Measurements from ENCODE around the gene STRAP. TPM values are rescaled to one million over a fixed set of nuclear protein-coding genes. Genes with fewer than 3 reads are reported as not detected.
"Not testable (repeated sequence)": the region's sequence is repeated elsewhere in the genome, so short reads cannot be mapped to it uniquely, and the experiment has no call there.

STRAP gene
- total and polyA plus RNA-seq, 2 of the 8 experiments (the other 6 are each of a cell fraction or from before 2014, with no cell fraction given), result 107 to 251 TPM

DNA sequence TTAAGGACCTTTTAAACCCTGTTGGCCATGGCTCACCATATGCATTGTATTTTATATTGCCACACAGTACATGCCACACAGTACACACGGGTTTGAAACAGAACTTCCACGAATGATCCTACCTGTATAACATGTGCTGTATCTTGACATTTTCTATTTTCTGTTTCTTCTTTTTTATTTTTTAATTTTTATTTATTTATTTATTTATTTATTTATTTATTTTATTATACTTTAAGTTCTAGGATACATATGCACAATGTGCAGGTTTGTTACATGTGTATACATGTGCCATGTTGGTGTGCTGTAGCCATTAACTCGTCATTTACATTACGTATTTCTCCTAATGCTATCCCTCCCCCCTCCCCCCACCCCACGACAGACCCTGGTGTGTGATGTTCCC is 61.3 kb downstream of the STRAP start:
- H2AFZ ChIP-seq (ENCODE audit: low read length); H2BK15ac ChIP-seq (ENCODE audit: low read length); H2BK20ac ChIP-seq (ENCODE audit: low read length); H3K4ac ChIP-seq (replicated peaks; ENCODE audit: insufficient read length, low read depth, low read length); H3K23me2 ChIP-seq (ENCODE audit: low read depth, low read length); H3K18ac ChIP-seq (ENCODE audit: extremely low read depth, low read length); H3K9me3 ChIP-seq (ENCODE audit: insufficient read depth in 2 of 2, low read depth in 1 of 2, low read length in 1 of 2); H3K27ac ChIP-seq (ENCODE audit: low read depth, low read length); H2BK120ac ChIP-seq (replicated peaks; ENCODE audit: low read depth, low read length); H3K79me1 ChIP-seq (ENCODE audit: low read depth, low read length); H3K27me3 ChIP-seq (replicated peaks in 1 of 4; ENCODE audit: control insufficient read depth in 3 of 4, extremely low read depth in 1 of 4, insufficient read depth in 3 of 4, low read length in 3 of 4); H3K4me3 ChIP-seq (ENCODE audit: extremely low read depth in 1 of 4, insufficient read depth in 2 of 4, low read depth in 3 of 4, low read length in 4 of 4); H4K91ac ChIP-seq (replicated peaks; ENCODE audit: insufficient read length, low read length); H3K4me1 ChIP-seq (replicated peaks in 1 of 4; ENCODE audit: control insufficient read depth in 3 of 4, insufficient read depth in 4 of 4, low read length in 3 of 4); H4K5ac ChIP-seq (ENCODE audit: insufficient read length, low read depth, low read length); FAIRE-seq; H2BK12ac ChIP-seq (ENCODE audit: low read depth, low read length); H4K8ac ChIP-seq (ENCODE audit: extremely low read depth, insufficient read depth, low read length); H2AK5ac ChIP-seq (ENCODE audit: low read depth, low read length); H3K79me2 ChIP-seq (ENCODE audit: control insufficient read depth in 1 of 2, insufficient read depth in 2 of 2, low read length in 2 of 2); H3K14ac ChIP-seq (ENCODE audit: insufficient read length); DNase-seq (ENCODE audit: low read depth in 1 of 2, low spot score in 2 of 2); H3K23ac ChIP-seq (ENCODE audit: insufficient read length); H3K9ac ChIP-seq (replicated peaks in 1 of 4; ENCODE audit: extremely low read depth in 1 of 4, low read depth in 3 of 4, low read length in 3 of 4); H3K4me2 ChIP-seq (ENCODE audit: insufficient read depth in 1 of 2, low read depth in 2 of 2, low read length in 2 of 2); H4K20me1 ChIP-seq (replicated peaks in 1 of 2; ENCODE audit: control insufficient read depth in 1 of 2, insufficient read depth in 2 of 2, low read length in 2 of 2); H2BK5ac ChIP-seq (ENCODE audit: low read depth, low read length); H3K36me3 ChIP-seq (ENCODE audit: control insufficient read depth in 2 of 4, insufficient read depth in 4 of 4, low read length in 3 of 4); H3K56ac ChIP-seq (replicated peaks; ENCODE audit: insufficient read length, low read depth, low read length): not testable (repeated sequence)
- ChIA-PET POLR2A (ENCODE audit: partially characterized antibody) (interaction anchor here (0.6 kb wide), 1 partner anchor 20 kb away, joined by 4 read pairs; no protein-coding TSS in a partner anchor), CTCF (ENCODE audit: partially characterized antibody) (interaction anchor here (1.1 kb wide), 1 partner anchor 12 kb away, joined by 5 read pairs; no protein-coding TSS in a partner anchor)
- WGBS, 2 experiments (ENCODE audit: extremely low coverage in 1 of 2, insufficient coverage in 1 of 2, insufficient read length in 1 of 2, insufficient replicate concordance in 2 of 2, low coverage in 1 of 2, low lambda C conversion rate in 2 of 2, missing lambda C conversion rate in 1 of 2), result 96% methylated on average over 3 of the region's 5 CpGs; no CpG with 5 or more reads in 1 of the 2 experiments

DNA sequence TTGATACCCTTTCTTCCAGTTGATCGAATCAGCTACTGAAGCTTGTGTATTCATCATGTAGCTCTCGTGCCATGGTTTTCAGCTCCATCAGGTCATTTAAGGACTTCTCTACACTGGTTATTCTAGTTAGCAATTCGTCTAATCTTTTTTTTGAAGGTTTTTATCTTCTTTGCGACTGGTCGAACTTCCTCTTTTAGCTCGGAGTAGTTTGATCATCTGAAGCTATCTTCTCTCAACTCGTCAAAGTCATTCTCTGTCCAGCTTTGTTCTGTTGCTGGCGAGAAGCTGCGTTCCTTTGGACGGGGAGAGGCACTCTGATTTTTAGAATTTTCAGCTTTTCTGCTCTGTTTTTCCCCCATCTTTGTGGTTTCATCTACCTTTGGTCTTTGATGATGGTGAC is 66.3 kb downstream of the STRAP start:
- POLR2A ChIA-PET (ENCODE audit: partially characterized antibody); H2BK20ac ChIP-seq (ENCODE audit: low read length); H2BK5ac ChIP-seq (ENCODE audit: low read depth, low read length); H2BK15ac ChIP-seq (ENCODE audit: low read length); H3K27me3 ChIP-seq (replicated peaks in 1 of 4; ENCODE audit: control insufficient read depth in 3 of 4, extremely low read depth in 1 of 4, insufficient read depth in 3 of 4, low read length in 3 of 4); H3K14ac ChIP-seq (ENCODE audit: insufficient read length); H2AFZ ChIP-seq (ENCODE audit: low read length); H4K8ac ChIP-seq (ENCODE audit: extremely low read depth, insufficient read depth, low read length); H3K23ac ChIP-seq (ENCODE audit: insufficient read length); H3K27ac ChIP-seq (ENCODE audit: low read depth, low read length); H3K9ac ChIP-seq (replicated peaks in 1 of 4; ENCODE audit: extremely low read depth in 1 of 4, low read depth in 3 of 4, low read length in 3 of 4); H3K4me1 ChIP-seq (replicated peaks in 1 of 4; ENCODE audit: control insufficient read depth in 3 of 4, insufficient read depth in 4 of 4, low read length in 3 of 4); H4K91ac ChIP-seq (replicated peaks; ENCODE audit: insufficient read length, low read length); H3K36me3 ChIP-seq (ENCODE audit: control insufficient read depth in 2 of 4, insufficient read depth in 4 of 4, low read length in 3 of 4); H3K79me2 ChIP-seq (ENCODE audit: control insufficient read depth in 1 of 2, insufficient read depth in 2 of 2, low read length in 2 of 2); H3K4me3 ChIP-seq (ENCODE audit: extremely low read depth in 1 of 4, insufficient read depth in 2 of 4, low read depth in 3 of 4, low read length in 4 of 4); H2AK5ac ChIP-seq (ENCODE audit: low read depth, low read length); H2BK12ac ChIP-seq (ENCODE audit: low read depth, low read length); FAIRE-seq; H3K56ac ChIP-seq (replicated peaks; ENCODE audit: insufficient read length, low read depth, low read length); DNase-seq (ENCODE audit: low read depth in 1 of 2, low spot score in 2 of 2); H3K4ac ChIP-seq (replicated peaks; ENCODE audit: insufficient read length, low read depth, low read length); H3K18ac ChIP-seq (ENCODE audit: extremely low read depth, low read length); H2BK120ac ChIP-seq (replicated peaks; ENCODE audit: low read depth, low read length); H3K23me2 ChIP-seq (ENCODE audit: low read depth, low read length); H4K20me1 ChIP-seq (replicated peaks in 1 of 2; ENCODE audit: control insufficient read depth in 1 of 2, insufficient read depth in 2 of 2, low read length in 2 of 2); H3K79me1 ChIP-seq (ENCODE audit: low read depth, low read length); H3K4me2 ChIP-seq (ENCODE audit: insufficient read depth in 1 of 2, low read depth in 2 of 2, low read length in 2 of 2); H4K5ac ChIP-seq (ENCODE audit: insufficient read length, low read depth, low read length): not testable (repeated sequence)
- CTCF ChIA-PET (ENCODE audit: partially characterized antibody), result interaction anchor here (1.0 to 1.9 kb wide), 2 partner anchors 8 to 10 kb away, joined by 3 to 4 read pairs; no protein-coding TSS in a partner anchor
- H3K9me3 ChIP-seq (ENCODE audit: insufficient read depth in 2 of 2, low read depth in 1 of 2, low read length in 1 of 2), result peaks cover 4 to 12% of the 10 kb centered on the region in 2 experiments; a peak in 2 of 4 replicates
- WGBS, 2 experiments (ENCODE audit: extremely low coverage in 1 of 2, insufficient coverage in 1 of 2, insufficient read length in 1 of 2, insufficient replicate concordance in 2 of 2, low coverage in 1 of 2, low lambda C conversion rate in 2 of 2, missing lambda C conversion rate in 1 of 2), result 92% methylated on average over 10 of the region's 10 CpGs; no CpG with 5 or more reads in 1 of the 2 experiments

Data from H1 (cell line).